ENCODE data around the gene TTC21A.

Gene TTC21A

DNA sequence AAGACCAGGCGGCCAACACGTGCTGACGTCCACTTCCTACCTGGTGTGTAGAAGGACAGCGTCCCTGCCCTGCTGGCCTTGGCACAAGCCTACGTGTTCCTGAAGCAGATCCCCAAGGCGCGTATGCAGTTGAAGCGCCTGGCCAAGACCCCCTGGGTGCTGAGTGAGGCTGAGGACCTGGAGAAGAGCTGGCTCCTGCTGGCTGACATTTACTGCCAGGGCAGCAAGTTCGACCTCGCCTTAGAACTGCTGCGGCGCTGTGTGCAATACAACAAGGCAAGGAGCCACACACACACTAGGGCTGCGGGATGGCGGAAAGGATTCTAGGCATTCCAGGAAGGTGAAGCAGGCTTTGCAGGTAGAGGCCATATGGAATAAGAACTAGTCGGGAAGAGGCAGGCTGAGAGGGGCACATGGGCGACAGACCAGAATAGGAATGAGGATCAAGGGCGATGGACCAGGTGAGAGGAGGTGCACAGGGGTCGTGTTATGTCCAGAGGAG is 30.0 kb downstream of the TTC21A start:
- Histone ChIP-seq H3K4me3 (ENCODE audit: low read depth, low read length) (no peak overlapping the region), H3K4me1 (ENCODE audit: control insufficient read depth, insufficient read depth, low read length) (no peaks in the 10 kb centered on the region), H3K27ac (ENCODE audit: extremely low read depth, low read depth, low read length) (no peak overlapping the region), H3K36me3 (ENCODE audit: control insufficient read depth in 2 of 2, insufficient read depth in 1 of 2, low read length in 2 of 2) (peaks cover 0 to 23% of the 10 kb centered on the region in 2 experiments; a peak in 1 of 3 replicates), H3K9me3 (ENCODE audit: control insufficient read depth, insufficient read depth, low read depth, low read length) (no peaks in the 10 kb centered on the region)
- CTCF ChIA-PET: interaction anchor here (0.7 to 1.4 kb wide), 2 partner anchors 10 to 723 kb away, joined by 3 to 5 read pairs; no protein-coding TSS in a partner anchor
- TF ChIP-seq ZNF561 (tag by site-specific recombination; IDR thresholded peaks at IDR 0.05; ENCODE audit: borderline replicate concordance) (no peak), ZNF792 (tag by site-specific recombination; IDR thresholded peaks at IDR 0.05) (no peak), ZNF768 (tag by site-specific recombination; IDR thresholded peaks at IDR 0.05) (no peak), ZFP41 (tag by site-specific recombination; IDR thresholded peaks at IDR 0.05; ENCODE audit: borderline replicate concordance) (no peak), ZNF114 (tag by site-specific recombination; IDR thresholded peaks at IDR 0.05) (no peak), ZNF549 (tag by site-specific recombination; IDR thresholded peaks at IDR 0.05) (no peak), KLF1 (tag by site-specific recombination; IDR thresholded peaks at IDR 0.05) (no peak), ZNF157 (tag by site-specific recombination; IDR thresholded peaks at IDR 0.05) (no peak), ZBTB7A (tag by site-specific recombination; IDR thresholded peaks at IDR 0.05; ENCODE audit: low read depth) (no peak), ZNF521 (tag by site-specific recombination; IDR thresholded peaks at IDR 0.05) (no peak), FEZF1 (tag by site-specific recombination; IDR thresholded peaks at IDR 0.05) (no peak), ZNF239 (tag by site-specific recombination; IDR thresholded peaks at IDR 0.05) (no peak)
- TF ChIP-seq, protein P1, sequence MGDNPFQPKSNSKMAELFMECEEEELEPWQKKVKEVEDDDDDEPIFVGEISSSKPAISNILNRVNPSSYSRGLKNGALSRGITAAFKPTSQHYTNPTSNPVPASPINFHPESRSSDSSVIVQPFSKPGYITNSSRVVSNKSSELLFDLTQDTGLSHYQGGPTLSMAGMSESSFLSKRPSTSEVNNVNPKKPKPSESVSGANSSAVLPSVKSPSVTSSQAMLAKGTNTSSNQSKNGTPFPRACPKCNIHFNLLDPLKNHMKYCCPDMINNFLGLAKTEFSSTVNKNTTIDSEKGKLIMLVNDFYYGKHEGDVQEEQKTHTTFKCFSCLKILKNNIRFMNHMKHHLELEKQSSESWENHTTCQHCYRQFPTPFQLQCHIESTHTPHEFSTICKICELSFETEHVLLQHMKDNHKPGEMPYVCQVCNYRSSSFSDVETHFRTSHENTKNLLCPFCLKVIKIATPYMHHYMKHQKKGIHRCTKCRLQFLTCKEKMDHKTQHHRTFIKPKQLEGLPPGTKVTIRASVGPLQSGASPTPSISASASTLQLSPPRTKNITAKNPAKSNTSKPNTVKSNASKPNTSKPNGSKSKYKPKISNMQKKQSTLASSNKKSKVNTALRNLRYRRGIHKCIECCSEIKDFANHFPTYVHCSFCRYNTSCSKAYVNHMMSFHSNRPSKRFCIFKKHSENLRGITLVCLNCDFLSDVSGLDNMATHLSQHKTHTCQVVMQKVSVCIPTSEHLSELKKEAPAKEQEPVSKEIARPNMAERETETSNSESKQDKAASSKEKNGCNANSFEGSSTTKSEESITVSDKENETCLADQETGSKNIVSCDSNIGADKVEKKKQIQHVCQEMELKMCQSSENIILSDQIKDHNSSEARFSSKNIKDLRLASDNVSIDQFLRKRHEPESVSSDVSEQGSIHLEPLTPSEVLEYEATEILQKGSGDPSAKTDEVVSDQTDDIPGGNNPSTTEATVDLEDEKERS (tag by site-specific recombination; IDR thresholded peaks at IDR 0.05): no peak
- TF ChIP-seq, protein P2, sequence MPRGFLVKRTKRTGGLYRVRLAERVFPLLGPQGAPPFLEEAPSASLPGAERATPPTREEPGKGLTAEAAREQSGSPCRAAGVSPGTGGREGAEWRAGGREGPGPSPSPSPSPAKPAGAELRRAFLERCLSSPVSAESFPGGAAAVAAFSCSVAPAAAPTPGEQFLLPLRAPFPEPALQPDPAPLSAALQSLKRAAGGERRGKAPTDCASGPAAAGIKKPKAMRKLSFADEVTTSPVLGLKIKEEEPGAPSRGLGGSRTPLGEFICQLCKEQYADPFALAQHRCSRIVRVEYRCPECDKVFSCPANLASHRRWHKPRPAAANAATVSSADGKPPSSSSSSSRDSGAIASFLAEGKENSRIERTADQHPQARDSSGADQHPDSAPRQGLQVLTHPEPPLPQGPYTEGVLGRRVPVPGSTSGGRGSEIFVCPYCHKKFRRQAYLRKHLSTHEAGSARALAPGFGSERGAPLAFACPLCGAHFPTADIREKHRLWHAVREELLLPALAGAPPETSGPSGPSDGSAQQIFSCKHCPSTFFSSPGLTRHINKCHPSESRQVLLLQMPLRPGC (tag by site-specific recombination; IDR thresholded peaks at IDR 0.05): no peak
- TF ChIP-seq, protein P3, sequence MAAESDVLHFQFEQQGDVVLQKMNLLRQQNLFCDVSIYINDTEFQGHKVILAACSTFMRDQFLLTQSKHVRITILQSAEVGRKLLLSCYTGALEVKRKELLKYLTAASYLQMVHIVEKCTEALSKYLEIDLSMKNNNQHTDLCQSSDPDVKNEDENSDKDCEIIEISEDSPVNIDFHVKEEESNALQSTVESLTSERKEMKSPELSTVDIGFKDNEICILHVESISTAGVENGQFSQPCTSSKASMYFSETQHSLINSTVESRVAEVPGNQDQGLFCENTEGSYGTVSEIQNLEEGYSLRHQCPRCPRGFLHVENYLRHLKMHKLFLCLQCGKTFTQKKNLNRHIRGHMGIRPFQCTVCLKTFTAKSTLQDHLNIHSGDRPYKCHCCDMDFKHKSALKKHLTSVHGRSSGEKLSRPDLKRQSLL (tag by site-specific recombination; IDR thresholded peaks at IDR 0.05): no peak
- TF ChIP-seq, protein P4, sequence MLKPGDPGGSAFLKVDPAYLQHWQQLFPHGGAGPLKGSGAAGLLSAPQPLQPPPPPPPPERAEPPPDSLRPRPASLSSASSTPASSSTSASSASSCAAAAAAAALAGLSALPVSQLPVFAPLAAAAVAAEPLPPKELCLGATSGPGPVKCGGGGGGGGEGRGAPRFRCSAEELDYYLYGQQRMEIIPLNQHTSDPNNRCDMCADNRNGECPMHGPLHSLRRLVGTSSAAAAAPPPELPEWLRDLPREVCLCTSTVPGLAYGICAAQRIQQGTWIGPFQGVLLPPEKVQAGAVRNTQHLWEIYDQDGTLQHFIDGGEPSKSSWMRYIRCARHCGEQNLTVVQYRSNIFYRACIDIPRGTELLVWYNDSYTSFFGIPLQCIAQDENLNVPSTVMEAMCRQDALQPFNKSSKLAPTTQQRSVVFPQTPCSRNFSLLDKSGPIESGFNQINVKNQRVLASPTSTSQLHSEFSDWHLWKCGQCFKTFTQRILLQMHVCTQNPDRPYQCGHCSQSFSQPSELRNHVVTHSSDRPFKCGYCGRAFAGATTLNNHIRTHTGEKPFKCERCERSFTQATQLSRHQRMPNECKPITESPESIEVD (tag by site-specific recombination; IDR thresholded peaks at IDR 0.05): no peak
- POLR2A ChIA-PET: no interaction called here

DNA sequence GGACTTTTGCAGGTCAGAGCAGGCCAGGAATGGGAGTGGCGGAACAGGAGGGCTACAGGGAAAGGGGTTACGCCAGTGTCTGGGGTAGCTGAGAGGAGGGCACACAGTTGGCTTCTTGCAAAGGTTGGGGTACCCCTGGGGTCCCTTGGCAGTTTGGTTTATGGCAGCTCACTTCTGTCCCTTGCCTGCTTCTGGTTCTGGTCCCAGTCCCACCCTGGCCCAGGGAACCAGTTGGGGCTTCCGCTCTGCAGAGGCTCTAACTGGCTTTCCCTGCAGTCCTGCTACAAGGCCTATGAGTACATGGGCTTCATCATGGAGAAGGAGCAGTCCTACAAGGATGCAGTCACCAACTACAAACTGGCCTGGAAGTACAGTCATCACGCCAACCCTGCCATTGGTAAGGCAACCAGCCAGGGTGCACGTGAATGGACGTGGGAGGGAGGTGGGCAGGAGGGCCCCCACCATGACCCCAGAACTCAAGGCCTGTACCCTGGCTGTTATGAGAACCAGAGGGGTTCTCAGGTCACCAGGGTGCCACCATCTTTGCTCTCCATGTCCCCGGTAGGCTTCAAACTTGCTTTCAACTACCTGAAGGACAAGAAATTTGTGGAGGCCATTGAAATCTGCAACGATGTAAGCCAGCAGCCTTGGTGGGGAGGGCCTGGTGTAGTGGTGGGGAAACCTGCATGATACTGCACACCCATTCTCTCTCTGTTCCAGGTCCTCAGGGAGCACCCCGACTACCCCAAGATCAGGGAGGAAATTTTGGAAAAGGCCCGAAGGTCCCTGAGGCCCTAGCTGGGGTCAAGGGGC is 30.7 kb downstream of the TTC21A start:
- H3K4me1 ChIP-seq (ENCODE audit: control insufficient read depth, insufficient read depth, low read length): no peaks in the 10 kb centered on the region
- H3K4me3 ChIP-seq (ENCODE audit: low read depth, low read length): no peak overlapping the region
- POLR2A ChIA-PET: no interaction called here
- no peak overlapping the region for H3K27ac ChIP-seq (ENCODE audit: extremely low read depth, low read depth, low read length)
- peaks cover 0 to 30% of the 10 kb centered on the region in 2 experiments; a peak in 1 of 3 replicates for H3K36me3 ChIP-seq (ENCODE audit: control insufficient read depth in 2 of 2, insufficient read depth in 1 of 2, low read length in 2 of 2)
- TF ChIP-seq ZNF600 (tag by site-specific recombination; IDR thresholded peaks at IDR 0.05): peak; percentile 47; the same call in 1 of the 2 replicates
- TF ChIP-seq ZNF501 (tag by site-specific recombination; IDR thresholded peaks at IDR 0.05): no peak
- no peak for TF ChIP-seq ZNF677 (tag by site-specific recombination; IDR thresholded peaks at IDR 0.05)
- CTCF ChIA-PET: interaction anchor here (0.7 to 1.4 kb wide), 2 partner anchors 11 to 724 kb away, joined by 3 to 5 read pairs; no protein-coding TSS in a partner anchor
- H3K9me3 ChIP-seq (ENCODE audit: control insufficient read depth, insufficient read depth, low read depth, low read length): no peaks in the 10 kb centered on the region
